ENCODE data around the gene PREX1.

PREX1 gene

DNA sequence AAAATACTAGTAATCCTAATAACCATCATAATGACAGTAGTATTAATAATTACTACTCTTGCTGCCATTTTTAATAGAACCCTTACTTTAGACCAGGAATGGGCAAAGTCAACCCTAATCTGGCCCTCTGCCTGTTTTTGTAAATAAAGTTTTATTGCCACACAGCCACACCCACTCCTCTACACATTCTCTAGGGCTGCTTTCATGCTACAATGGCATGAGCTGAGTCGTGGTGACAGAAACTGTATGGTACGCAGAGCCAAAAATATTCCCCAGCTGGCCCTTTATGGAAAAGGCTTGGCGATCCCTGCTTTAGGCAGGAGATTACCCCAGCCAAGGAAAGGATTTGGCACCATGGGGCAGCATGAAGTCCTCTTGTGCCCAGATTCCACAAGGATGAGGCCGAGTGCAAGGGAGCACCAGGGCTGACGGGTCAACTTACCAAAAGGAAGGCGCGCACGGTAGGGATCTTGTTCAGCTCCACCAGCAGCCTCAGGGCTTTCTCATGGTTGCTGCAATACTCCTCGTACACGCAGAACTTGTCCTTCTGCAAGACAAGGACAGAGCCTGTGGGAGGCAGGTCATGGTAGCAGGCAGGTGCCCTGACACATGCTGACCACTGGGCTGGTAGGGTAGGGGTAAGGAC is 93.6 kb downstream of the PREX1 start:
- DNase-seq (ENCODE audit: low spot score), result no peak

DNA sequence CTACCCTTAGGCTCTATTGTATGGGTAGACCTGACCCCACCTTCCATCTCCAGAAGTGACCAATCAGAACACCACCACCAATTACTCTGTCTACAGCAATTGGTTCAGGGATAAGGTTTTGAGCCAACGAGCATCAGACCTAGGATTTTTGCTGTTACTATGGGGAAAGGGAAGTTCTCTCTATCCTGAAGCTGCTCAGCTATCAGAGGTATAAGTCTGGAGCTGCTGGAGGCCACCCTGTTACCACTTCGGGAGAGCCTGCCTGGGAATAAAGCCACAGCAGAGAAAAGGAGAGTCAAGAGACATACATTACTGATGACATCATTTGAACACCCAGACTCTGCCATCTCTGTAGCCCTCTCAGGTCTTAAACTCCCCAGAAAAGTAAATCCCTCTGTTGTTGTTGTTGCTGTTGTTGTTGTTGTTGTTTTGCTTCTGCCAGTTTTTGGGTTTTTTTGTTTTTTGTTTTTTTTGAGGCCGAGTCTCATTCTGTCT is 94.5 kb downstream of the PREX1 start:
- DNase-seq (ENCODE audit: low spot score), result no peak

DNA sequence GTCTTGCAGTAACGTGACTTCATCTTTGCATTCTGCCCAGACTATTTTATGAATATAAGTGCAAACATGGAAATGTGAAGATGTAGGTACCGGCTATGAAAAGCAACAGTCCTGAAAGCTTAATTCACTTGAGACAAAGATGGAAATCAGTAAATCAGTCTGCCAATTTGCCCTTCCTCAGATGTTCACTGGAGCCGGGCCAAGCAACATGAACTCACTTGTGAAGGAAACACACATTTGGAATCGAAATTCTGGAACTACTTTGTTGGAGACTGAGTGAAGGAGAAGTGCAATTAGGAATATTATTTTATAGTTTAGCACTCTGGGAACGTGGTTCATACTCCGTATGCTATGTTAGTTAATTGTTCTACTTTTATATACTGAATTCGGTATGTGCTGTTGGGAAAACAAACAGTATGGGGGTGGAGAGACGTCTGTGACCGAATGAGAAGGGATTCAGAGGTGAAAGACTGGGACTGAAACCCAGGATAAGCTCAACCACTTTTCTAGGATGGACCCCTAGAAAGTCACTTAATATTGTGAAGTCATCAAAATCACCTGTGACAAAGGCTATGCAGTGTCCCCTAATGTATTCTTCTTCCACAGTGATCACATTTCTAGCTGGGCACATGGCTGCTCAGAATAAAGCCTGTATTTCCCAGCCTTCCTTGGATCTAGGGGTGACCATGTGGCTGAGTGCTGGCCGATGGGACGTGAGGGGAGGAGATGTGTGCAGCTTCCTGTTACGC is 95.5 kb downstream of the PREX1 start:
- no peak for DNase-seq (ENCODE audit: low spot score)

DNA sequence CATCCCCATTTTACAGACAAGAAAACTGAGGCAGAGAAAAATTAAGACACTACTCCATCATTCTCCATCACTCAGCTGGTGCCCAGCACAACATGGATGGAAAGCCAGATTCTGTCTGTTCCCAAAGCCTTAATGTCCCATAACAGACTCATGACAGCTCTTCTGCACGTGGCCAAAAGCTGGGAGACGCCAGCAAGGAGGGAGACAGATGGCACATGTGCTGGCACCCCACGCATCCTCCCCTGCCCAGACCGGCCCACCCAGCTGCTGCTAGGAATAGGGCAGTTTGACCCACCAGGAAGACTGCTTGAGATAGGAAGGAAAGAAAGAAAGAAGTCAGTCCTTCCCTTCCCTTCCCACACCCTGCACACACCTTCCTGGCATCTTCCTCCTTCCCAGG is 96.3 kb downstream of the PREX1 start:
- DNase-seq (ENCODE audit: low spot score), result no peak

DNA sequence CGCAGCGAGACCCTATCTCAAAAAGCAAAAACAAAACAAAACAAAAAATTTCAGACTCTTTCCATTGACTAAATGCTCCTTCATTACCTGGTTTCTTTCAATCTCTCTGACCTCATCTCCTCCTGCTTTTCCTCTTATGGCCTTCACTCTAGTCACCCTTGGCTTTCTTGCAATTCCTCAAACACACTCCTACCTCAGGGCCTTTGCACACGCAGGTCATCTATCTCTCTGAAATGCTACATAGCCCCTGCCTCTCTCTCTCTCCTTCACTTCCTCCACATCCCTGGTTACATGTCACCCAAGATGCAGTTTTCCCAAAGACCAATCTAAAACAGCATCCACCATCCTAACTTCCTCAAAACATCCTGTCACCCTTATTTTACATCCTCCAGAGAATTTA is 96.8 kb downstream of the PREX1 start:
- no peak for DNase-seq (ENCODE audit: low spot score)

DNA sequence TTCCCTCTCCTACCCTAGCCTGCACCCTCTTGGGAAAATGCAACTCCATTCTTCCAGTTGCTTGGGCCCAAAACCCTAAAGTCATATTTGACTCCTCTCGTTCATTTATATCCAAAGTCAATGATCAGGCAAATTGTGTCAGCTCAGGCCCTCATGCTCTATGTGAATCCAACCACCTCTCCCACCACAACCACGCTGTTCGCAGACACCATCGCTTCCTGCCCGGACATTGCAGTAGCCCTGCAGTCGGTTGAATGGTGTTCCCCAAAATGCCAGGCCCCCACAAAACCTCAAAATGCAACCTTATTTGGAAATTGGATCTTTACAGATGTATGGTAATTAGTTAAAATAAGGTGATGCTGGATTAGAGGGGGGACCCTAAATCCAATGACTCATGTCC is 98.3 kb downstream of the PREX1 start:
- no peak for DNase-seq (ENCODE audit: low spot score)

DNA sequence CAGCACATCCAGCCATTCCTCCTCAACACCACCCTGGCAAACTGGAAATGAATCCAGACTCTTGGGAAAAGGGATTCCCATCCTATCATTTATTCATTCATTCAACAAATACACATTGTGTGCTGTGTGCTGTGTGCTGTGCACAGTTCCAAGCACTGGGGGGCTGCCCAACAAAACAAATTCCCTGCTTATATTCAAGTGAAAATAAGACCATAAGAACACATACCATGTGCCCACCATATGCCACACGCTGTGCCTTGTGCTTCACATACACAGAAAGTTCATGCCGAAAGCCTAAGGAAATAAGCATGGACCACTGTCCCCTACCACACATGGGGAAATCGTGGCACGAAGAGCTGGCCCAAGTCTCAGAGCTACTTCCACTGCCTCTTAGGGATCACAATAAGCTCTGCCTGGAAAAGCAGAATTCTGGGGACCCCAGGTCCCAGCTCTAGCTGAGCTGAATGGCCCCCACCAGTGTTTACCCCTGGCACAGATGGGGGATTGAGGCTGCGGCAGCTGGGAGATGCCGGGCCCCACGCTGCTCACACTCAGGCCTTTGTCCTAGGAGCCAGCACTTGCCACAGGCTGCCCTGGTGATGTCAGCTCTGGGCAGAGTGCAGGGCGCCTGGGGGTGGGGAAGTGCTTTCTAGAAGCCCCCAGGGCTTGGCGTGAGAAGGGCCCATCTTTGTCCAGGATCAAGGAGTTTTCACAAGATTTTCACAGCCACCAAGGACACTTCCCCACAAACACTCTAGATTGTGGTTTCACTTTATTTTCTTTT is 99.6 kb downstream of the PREX1 start:
- no peak for DNase-seq (ENCODE audit: low spot score)

DNA sequence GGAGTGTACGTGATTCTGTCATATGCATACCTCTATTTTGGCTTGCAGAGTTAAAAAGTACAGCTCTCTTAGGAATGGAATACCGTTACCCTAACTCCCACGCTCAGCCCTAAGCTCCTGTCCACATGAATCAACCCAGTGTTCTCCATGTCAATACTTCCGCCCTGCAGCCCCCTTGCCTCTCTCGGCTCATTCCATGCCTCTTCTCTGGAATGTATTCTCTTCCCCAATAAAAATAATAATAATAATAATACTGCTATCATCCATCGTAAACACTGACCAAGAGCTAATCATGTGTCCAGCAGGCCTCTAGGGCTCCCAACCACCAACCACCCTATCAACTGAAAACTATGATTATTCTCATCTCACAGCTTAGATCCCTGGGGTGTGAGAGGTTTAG is 100.6 kb downstream of the PREX1 start:
- DNase-seq (ENCODE audit: low spot score), result no peak

DNA sequence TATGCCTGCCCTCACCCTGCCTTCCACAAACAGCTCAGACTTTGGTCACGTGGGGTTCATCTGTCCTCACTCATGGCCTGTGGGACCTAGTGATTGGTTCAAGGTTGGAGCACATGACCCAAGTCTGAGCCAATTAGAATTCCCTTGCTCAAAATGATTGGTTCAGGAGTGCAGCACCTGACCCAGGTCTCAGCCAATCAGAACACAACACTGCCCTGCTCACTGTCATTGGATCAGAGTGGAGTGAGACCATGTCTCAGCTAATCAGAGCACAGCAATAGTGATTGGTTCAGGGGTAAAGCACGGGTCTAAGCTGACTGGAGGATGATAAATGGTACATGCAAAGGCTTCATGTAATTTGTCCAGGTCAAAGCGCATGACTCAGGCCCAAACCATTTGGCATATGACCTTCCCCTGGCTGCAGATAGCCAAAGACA is 102.2 kb downstream of the PREX1 start:
- DNase-seq (ENCODE audit: low spot score), result no peak

DNA sequence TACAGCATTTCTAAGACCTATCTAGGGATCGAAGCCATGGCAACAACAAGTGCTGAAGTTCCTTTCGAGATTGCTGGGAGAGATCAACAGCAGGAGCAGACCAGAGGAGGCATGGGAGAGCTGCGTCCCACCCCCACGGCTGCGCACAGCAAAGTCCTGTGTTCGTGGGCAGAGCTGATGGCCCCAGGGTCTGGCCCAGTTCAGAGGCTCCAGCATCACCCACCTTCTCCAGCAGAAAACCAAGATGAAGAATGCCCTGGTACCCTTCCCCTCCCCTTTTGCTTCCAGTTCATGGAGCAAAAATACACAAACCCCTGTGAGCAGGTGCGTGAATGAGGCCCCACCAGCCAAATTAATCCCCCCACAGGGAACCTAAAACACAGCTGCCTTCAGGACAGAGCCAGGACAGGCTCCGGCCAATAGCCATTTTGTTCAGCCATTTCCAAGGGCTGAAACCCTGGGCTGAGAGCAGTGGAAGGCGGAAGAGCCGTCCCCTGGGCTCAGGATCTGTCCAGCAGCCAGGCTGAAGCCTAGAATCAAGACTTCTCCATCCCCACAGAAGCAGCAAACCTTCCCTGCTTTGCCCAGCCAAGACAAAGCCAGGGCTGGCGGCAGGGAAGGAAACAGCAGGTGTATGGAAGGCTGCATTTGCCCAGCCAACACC is 102.8 kb downstream of the PREX1 start:
- DNase-seq (ENCODE audit: low spot score), result no peak

DNA sequence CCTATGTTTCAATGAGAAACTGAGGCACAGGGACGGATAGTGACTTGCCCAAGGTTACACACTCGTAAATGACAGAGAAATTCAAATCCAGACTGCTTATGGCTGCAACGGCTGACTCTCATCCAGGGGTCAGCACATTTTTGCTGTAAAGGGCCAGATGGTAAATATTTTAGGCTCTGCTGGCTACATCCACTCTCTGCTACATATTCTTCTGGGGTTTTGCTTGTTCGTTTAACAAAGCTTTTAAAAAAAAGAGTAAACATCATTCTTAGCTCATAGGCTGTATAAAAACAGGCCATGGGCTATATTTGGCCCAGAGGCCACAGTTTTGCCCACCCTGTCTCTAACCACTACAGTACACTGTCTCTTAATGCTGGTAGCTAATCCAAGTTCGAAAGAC is 103.4 kb downstream of the PREX1 start:
- DNase-seq (ENCODE audit: low spot score), result no peak

DNA sequence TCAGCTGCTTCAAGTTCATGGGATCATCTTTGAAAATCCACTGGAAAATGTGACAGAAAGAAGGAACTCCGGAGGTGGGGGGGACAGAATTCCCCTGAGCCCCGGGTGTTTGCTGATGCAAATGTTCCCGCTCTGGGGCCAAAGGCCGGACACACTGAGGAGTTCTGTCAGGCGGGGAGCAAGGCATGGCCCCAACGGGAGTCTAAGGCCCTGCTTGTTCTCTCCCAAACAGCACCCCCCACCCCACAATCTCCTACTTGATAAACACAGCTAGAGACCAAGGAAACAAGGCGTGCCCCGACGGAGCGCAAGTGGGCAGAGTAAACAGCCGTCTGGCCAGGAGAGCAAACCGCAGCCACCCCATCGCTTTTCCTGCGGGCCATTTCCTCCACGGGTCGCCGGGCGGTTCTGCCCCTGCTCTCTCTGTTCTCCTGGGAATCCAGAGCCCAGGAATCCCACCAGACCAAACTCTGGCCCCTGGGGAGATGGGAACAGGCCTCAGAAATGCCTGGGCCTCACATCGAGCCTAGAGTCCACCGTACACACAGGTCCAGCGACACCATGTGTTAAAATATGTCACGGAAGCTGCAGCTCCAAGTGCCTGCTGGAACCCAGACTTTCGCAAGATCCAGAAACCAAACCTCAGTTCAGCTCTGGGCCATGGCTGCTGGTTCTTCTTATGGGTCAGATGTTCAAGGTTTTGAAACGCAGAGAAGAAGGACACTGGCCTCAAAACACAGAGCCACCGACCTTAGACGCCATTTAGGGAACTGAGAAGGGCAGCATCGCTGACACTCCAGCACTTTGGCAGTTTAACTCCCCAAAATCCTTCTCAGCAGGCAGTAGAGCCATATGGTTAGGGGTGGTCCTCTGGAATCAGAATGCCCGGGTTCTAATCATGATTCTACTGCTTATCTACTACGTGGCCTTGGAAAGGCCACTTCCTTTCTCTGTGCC is 104.2 kb downstream of the PREX1 start:
- DNase-seq (ENCODE audit: low spot score), result no peak

DNA sequence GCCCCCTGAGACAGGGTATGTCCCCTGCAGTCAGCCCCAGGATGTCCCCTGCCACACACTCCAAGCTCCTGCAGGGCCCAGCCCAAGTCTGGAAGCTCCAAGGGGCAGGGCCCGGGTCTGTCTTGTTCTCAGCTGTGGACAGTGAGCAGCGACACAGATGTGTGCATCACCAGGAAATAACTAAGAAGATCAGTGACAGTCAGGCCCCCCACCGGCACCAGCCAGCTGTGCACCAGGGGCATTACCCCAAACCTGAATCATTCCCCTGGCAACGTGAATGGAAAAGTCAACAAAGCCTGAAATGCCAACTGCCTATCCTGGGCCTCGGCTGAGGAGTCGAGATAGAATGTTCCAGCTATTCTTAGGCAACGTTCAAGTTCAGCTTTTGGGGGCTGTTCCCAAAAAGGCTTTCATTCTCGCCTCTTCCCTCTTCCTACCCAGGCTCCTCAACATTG is 105.0 kb downstream of the PREX1 start:
- no peak for DNase-seq (ENCODE audit: low spot score)

DNA sequence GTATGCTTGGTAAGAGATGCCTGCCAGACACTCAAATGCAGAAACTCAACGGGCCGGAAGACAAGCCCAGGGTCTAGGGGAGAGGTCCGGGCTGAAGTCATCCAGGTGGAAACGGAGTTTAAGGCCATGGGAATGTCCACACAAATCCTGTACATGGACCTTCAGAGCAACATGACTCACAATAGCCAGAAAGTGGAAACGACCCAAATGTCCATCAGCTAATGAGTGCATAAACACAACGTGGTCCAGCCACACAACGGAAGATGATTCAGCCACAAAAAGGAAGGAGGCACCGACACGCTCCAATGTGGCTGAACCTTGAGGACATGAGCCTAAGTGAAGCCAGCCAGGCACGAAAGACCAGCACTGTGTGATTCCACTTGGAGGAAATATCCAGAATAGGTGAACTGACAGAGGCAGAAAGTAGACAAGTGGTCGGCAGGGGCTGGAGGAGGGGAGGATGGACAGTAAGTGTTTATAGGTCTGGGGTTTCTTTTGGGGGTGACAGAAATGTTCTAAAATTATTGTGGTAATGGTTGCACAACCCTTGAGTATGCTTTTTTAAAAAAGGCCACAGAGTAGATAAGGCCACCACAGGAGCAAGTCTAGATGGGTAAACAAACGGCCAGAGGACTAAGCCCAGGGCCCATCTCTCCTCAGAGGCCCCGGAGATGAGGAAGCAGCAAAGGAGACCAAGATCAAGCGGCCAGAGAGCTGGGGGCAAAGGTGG is 105.6 kb downstream of the PREX1 start:
- no peak for DNase-seq (ENCODE audit: low spot score)

DNA sequence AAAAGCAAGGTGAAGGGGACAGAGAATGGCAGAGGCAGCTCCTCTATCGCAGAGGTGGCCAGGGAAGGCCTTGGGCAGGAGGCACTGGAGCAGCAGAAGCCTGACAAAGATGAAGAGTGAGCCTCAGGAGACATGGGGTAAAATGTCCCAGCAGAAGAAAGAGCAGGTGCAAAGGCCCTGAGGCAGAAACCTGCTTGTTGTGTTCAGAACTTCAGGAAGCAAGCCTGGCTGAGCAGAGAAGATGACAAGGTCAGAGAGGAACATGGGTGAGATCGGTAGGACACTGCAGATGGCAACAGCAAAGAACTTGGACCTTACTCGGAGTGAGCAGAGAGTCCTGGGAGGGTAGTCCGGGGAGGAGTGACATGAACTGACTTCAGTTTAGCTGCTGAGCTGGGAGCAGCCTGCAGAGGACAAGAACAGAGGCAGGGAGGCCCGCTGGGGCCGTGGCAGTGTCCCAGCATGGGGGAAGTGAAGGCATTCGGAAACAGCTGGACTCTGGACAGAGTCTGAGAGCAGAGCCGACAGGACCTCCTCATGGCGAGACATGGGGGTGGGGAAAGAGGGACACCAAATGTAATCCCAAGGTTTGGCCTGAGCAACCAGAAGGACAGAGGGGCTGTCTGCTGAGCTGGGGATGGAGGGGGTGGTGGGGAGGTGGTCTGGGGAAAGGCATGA is 106.3 kb downstream of the PREX1 start:
- no peak for DNase-seq (ENCODE audit: low spot score)

DNA sequence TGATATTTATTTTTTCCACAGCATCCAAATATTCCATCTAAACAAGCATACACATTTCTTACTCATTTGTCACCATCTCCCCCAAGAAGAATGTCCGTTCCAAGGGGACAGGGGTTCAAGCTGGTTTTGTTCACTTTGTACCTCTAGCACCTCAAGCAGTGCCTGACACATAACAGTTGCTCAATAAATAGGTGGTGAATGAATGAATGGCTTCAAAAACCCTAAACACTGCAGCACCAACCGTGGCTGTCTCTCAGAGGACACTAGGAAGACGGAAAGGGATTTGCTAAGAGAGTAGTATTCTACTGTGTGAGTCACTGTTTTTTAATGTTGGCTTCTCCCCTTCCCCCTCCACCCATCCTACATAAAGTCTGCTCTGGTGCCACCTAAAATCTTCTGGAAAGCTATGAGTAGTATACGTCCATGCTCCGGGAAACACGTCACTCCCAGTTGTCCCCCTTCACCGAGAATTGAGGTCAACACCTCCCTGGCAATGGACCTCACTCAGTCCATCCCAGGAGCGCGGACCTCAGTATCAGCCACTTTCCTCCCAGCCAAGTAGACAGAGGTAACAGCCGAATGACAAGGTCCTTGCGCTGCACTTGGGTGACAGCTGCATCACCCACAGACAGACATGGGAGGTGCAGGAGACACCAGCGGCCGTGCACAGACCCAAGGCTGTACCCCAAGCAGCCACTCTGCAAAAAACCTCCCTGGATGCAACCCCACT is 107.4 kb downstream of the PREX1 start:
- no peak for DNase-seq (ENCODE audit: low spot score)

DNA sequence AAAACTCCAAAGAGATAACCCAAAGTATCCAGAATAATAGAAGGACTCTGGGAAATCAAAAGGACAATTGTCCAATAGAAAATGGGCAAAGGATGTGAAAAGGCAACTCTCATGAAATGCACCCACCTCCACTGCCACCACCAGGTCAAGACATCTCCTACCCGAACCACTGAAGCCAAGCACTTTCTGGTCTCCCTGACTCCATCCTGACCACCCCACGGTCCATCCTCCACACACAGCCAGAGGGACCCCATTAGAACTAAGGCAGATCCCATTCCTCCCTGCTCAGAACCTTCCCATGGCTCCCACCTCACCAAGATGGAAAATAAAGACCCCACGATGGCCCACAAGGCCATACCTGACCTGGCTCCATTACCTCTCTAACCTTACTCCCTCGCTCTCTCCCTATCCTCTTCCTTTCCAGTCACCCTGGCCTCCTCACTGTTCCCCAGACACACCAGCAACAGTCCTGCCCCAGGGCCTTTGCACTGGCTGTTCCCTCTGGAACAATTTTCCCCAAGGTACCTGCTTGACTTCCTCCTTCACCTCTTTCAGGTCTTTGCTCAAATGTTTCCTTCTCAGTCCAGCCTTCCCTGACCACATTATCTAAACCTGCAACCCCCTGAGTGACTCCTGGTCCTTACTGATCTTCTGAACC is 108.1 kb downstream of the PREX1 start:
- DNase-seq (ENCODE audit: low spot score), result no peak

DNA sequence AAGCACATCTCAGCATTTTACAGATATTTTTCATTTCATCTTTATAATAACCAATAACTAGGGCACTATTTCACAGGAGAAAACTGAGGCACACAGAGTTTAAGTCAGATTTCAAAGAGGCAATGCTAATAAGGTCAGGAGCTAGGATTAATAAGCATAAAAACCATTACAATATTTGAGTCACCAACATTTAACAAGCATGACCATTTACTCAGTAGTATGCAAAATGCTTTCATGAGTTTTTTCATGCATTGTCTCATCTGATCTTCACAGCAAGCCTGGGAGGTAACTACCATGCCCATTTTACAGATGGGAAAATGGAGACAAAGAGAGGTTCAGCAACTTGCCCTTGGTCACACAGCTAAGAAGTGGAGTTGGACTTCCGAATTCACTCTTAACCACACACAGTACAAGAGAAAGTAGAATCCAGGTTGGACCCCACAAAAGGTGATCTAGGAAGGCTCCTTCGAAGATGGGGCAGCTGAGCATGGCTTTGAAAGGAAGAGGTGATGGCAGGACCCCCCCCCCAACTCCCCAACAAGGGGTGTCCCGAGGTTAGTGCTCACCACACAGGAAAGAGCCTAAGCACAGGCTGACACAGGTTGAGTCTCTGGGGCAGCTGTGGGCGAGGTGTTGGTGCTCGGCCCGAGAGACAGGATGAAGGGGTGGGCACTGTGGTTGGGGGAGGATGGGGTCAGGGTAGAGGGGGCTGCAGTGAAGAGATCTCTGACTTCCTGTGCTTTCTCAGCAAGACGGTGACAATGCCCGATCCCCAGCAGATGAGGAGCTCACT is 108.8 kb downstream of the PREX1 start:
- no peak for DNase-seq (ENCODE audit: low spot score)
